Gastroesophageal sphincter (tissue), 3 donors: ENCODE results near the gene TBCEL.

Source experiments
- POLR2A ChIP-seq, 2 donors: fragments of 450-650 bp; IDR thresholded peaks; one replicate each; pipeline ENCODE4 v1.6.1; 2017; ENCODE audit warnings: antibody characterized with exemption in 2 of 2, mild to moderate bottlenecking in 2 of 2, moderate library complexity in 1 of 2
- TF ChIP-seq, protein P1 (sequence below), 4 experiments: fragments of 200-600 bp in 2 of 4; fragments of 450-650 bp in 2 of 4; sonication (generic) in 1 of 4; IDR thresholded peaks; one replicate each; pipeline ENCODE4 v1.5.1; 2017 to 2019; ENCODE audit warnings: antibody characterized with exemption in 4 of 4, mild to moderate bottlenecking in 2 of 4, moderate library complexity in 2 of 4

DNA sequence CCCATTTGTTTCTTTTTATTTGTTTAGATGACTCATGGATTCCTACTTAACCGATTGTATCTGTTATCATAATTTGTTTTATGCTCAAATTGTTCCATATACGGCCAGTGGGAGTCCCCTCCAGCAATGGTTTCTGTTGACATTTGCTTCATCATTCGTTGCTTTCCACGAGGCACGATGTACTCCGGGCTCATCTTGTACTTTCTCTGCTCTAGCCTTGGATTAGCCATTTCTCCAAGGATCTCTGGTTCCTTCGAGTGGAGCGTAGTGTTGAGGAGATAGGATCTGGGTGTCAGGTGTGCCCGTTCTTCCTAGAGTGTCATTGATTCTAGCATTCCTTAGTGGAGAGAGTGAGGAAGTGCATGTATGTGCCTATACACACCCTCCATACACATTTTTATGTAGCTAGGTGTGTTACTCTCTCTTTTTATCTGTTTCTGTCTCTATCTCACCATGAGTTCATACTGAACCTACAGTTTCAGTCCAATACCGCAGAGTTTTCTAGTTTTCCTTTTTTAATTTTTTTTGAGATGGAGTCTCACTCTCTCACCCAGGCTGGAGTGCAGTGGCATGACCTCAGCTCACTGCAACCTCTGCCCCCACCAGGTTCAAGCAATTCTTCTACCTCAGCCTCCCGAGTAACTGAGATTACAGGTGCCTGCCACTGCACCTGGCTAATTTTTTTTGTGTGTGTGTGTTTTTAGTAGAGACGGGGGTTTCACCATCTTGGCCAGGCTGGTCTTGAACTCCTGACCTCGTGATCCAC lies 108.5 kb downstream of the TBCEL start:
- TF ChIP-seq, protein P1, sequence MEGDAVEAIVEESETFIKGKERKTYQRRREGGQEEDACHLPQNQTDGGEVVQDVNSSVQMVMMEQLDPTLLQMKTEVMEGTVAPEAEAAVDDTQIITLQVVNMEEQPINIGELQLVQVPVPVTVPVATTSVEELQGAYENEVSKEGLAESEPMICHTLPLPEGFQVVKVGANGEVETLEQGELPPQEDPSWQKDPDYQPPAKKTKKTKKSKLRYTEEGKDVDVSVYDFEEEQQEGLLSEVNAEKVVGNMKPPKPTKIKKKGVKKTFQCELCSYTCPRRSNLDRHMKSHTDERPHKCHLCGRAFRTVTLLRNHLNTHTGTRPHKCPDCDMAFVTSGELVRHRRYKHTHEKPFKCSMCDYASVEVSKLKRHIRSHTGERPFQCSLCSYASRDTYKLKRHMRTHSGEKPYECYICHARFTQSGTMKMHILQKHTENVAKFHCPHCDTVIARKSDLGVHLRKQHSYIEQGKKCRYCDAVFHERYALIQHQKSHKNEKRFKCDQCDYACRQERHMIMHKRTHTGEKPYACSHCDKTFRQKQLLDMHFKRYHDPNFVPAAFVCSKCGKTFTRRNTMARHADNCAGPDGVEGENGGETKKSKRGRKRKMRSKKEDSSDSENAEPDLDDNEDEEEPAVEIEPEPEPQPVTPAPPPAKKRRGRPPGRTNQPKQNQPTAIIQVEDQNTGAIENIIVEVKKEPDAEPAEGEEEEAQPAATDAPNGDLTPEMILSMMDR (IDR thresholded peaks at IDR 0.05) = no peak
- no peak for TF ChIP-seq POLR2A (IDR thresholded peaks at IDR 0.05)
